DOHH2 (cell line): ENCODE results near the gene PAOX.

ENCODE experiments used
- H3F3A ChIP-seq: fragments of 200-600 bp; sonication (generic), shearing (Covaris generic); 2 replicates; pipeline ENCODE4 v1.6.0; 2016; ENCODE audit warnings: antibody characterized with exemption, mild to moderate bottlenecking; ENCODE audit not compliant: control insufficient read depth, insufficient read depth
- H3K27ac ChIP-seq: fragments of 200-600 bp; sonication (generic); 2 replicates; pipeline ENCODE4 v1.5.1; 2014; ENCODE audit warnings: low read depth, mild to moderate bottlenecking, low read length, moderate library complexity
- H3K27me3 ChIP-seq: fragments of 200-600 bp; sonication (generic); 2 replicates; pipeline ENCODE4 v1.6.1; 2014; ENCODE audit warnings: mild to moderate bottlenecking, low read length, mixed read lengths; ENCODE audit not compliant: control insufficient read depth
- H3K36me3 ChIP-seq: fragments of 200-600 bp; sonication (generic); 2 replicates; pipeline ENCODE4 v1.6.1; 2014; ENCODE audit warnings: mild to moderate bottlenecking, low read length, moderate library complexity, mixed read lengths; ENCODE audit not compliant: control insufficient read depth
- H3K4me1 ChIP-seq: fragments of 200-600 bp; sonication (generic); 2 replicates; pipeline ENCODE4 v1.6.1; 2014; ENCODE audit warnings: mild to moderate bottlenecking, low read length, mixed read lengths; ENCODE audit not compliant: control insufficient read depth
- H3K4me2 ChIP-seq: fragments of 200-600 bp; sonication (generic); 2 replicates; pipeline ENCODE4 v1.6.0; 2014; ENCODE audit warnings: mild to moderate bottlenecking, low read length, moderate library complexity
- H3K4me3 ChIP-seq: fragments of 200-600 bp; sonication (generic); 2 replicates; pipeline ENCODE4 v1.5.1; 2014; ENCODE audit warnings: mild to moderate bottlenecking, low read length, mixed read lengths
- H3K79me2 ChIP-seq: fragments of 200-600 bp; sonication (generic); 2 replicates; pipeline ENCODE4 v1.6.1; 2014; ENCODE audit warnings: mild to moderate bottlenecking, low read length, mixed read lengths; ENCODE audit not compliant: control insufficient read depth
- H3K9me2 ChIP-seq: fragments of 200-600 bp; sonication (generic); replicated peaks from 2 replicates; pipeline ENCODE4 v1.6.1; 2014; ENCODE audit warnings: mild to moderate bottlenecking, low read length, mixed read lengths; ENCODE audit not compliant: control insufficient read depth
- H3K9me3 ChIP-seq: fragments of 200-600 bp; sonication (generic); 2 replicates; pipeline ENCODE4 v1.6.1; 2014; ENCODE audit warnings: antibody characterized with exemption, low read length, mixed read lengths; ENCODE audit not compliant: control insufficient read depth, insufficient read depth
- H4K20me1 ChIP-seq: fragments of 200-600 bp; sonication (generic); 2 replicates; pipeline ENCODE4 v1.6.0; 2014; ENCODE audit warnings: low read depth, mild to moderate bottlenecking, antibody characterized with exemption, low read length, moderate library complexity; ENCODE audit not compliant: control insufficient read depth, insufficient read depth
- CTCF ChIP-seq: fragments of 200-600 bp; sonication (generic); IDR thresholded peaks from one replicate; pipeline ENCODE4 v1.5.1; 2014; ENCODE audit warnings: antibody characterized with exemption, mild to moderate bottlenecking, low read depth, low read length; ENCODE audit not compliant: poor library complexity, severe bottlenecking
- EZH2phosphoT487 ChIP-seq: fragments of 200-600 bp; sonication (generic); IDR thresholded peaks from 2 replicates; pipeline ENCODE4 v1.6.1; 2017; ENCODE audit warnings: borderline replicate concordance, mild to moderate bottlenecking, antibody characterized with exemption, low read length, moderate library complexity, mixed read lengths

PAOX gene

GRCh38 chr10:133394801-133395221 is 15.7 kb downstream of the PAOX start:
- peaks cover 49% of the 10 kb centered on the region for H3K4me1 ChIP-seq
- peaks cover 54% of the 10 kb centered on the region for H3K36me3 ChIP-seq
- no peaks in the 10 kb centered on the region for H3K9me3 ChIP-seq
- peak overlapping the region; percentile 83 for H3K4me3 ChIP-seq
- H3K27me3 ChIP-seq = no peaks in the 10 kb centered on the region
- H3K79me2 ChIP-seq = peaks cover 53% of the 10 kb centered on the region
- peak overlapping the region; percentile 86 for H3K4me2 ChIP-seq
- peaks cover 9% of the 10 kb centered on the region for H3F3A ChIP-seq
- no peaks in the 10 kb centered on the region for H3K9me2 ChIP-seq
- H3K27ac ChIP-seq = peak overlapping the region; percentile 59
- H4K20me1 ChIP-seq = peaks cover 5% of the 10 kb centered on the region; the same call in 1 of the 2 replicates
- TF ChIP-seq EZH2phosphoT487 = no peak
- TF ChIP-seq CTCF = no peak

GRCh38 chr10:133396035-133396624 is 17.1 kb downstream of the PAOX start:
- H3K9me2 ChIP-seq = no peaks in the 10 kb centered on the region
- 0 out of 2 replicates have a peak overlapping the region, but pooled peaks have one; percentile 83 for H3K4me3 ChIP-seq
- peaks cover 60% of the 10 kb centered on the region for H3K36me3 ChIP-seq
- TF ChIP-seq EZH2phosphoT487 (no peak), CTCF (no peak)
- H3K79me2 ChIP-seq = peaks cover 64% of the 10 kb centered on the region
- H3K27ac ChIP-seq = no peak overlapping the region
- H3K9me3 ChIP-seq = no peaks in the 10 kb centered on the region
- H3K4me1 ChIP-seq = peaks cover 36% of the 10 kb centered on the region
- no peaks in the 10 kb centered on the region for H3F3A ChIP-seq
- H3K27me3 ChIP-seq = no peaks in the 10 kb centered on the region
- H4K20me1 ChIP-seq = peaks cover 5% of the 10 kb centered on the region; the same call in 1 of the 2 replicates
- peak overlapping the region; percentile 86 for H3K4me2 ChIP-seq

- Histone ChIP-seq H3K9me3 (no peaks in the 10 kb centered on the region), H3F3A (no peaks in the 10 kb centered on the region), H3K79me2 (peaks cover 72% of the 10 kb centered on the region), H3K27me3 (no peaks in the 10 kb centered on the region), H3K4me1 (peaks cover 18% of the 10 kb centered on the region), H3K4me2 (no peak overlapping the region), H3K27ac (no peak overlapping the region), H3K36me3 (peaks cover 72% of the 10 kb centered on the region), H3K4me3 (no peak overlapping the region), H4K20me1 (peaks cover 5% of the 10 kb centered on the region; the same call in 1 of the 2 replicates), H3K9me2 (no peaks in the 10 kb centered on the region)
- no peak for TF ChIP-seq EZH2phosphoT487
- no peak for TF ChIP-seq CTCF
Observed at GRCh38 chr10:133397938-133398337, 18.9 kb downstream of the PAOX start.
